Spinal cord (tissue), 10 donors: Measurements from ENCODE around the gene TMEM59L. TPM values are rescaled to one million over a fixed set of nuclear protein-coding genes. Genes with fewer than 3 reads are reported as not detected.

Source experiments
- DNase-seq, 6 donors: peaks; one replicate each; pipeline versions ENCODE4 v3.0.0 to v3.0.0-alpha.2; 2013 to 2015; ENCODE audit warnings: low spot score in 6 of 6, low read depth in 4 of 6
- H3K27ac ChIP-seq: one replicate; pipeline ENCODE4 v1.5.1; 2013; ENCODE audit warnings: low read depth, low read length, control low read depth
- H3K27me3 ChIP-seq: one replicate; pipeline ENCODE4 v1.6.1; 2013; ENCODE audit warnings: low read length; ENCODE audit not compliant: control insufficient read depth, insufficient read depth
- H3K36me3 ChIP-seq: one replicate; pipeline ENCODE4 v1.6.1; 2013; ENCODE audit warnings: low read length; ENCODE audit not compliant: control insufficient read depth, insufficient read depth
- H3K4me1 ChIP-seq: one replicate; pipeline ENCODE4 v1.6.1; 2013; ENCODE audit warnings: low read length; ENCODE audit not compliant: control insufficient read depth, insufficient read depth
- H3K4me3 ChIP-seq: one replicate; pipeline ENCODE4 v1.5.1; 2013; ENCODE audit warnings: low read depth, low read length, control low read depth
- H3K9me3 ChIP-seq: one replicate; pipeline ENCODE4 v1.6.1; 2013; ENCODE audit warnings: low read length; ENCODE audit not compliant: control insufficient read depth, insufficient read depth
- WGBS: methylation state at CpG from one replicate; pipeline ENCODE4 v1.1.5; 2013; ENCODE audit warnings: missing lambda C conversion rate; ENCODE audit not compliant: insufficient coverage; 5-methylcytosine and 5-hydroxymethylcytosine counted together
- polyA plus RNA-seq, 2 donors: library from polyadenylated mRNA; unstranded; fragments of 120-200 nt; gene quantifications; one replicate each; pipeline ENCODE4 v1.2.1, GENCODE V29; 2013; ENCODE audit not compliant: insufficient read length in 2 of 2
- total RNA-seq, 2 donors: library from RNA; depleted of rRNA in 1 of 2; stranded (reverse); fragments of 120-200 nt in 1 of 2; fragments of >200 nt in 1 of 2; gene quantifications; one replicate each; pipeline versions ENCODE4 v1.2.3 to v1.2.4, GENCODE V29; 2013 to 2014
- donor health status: healthy.

Gene TMEM59L
- total and polyA plus RNA-seq, 4 donors = 21.4 to 353 (median 186) TPM

DNA sequence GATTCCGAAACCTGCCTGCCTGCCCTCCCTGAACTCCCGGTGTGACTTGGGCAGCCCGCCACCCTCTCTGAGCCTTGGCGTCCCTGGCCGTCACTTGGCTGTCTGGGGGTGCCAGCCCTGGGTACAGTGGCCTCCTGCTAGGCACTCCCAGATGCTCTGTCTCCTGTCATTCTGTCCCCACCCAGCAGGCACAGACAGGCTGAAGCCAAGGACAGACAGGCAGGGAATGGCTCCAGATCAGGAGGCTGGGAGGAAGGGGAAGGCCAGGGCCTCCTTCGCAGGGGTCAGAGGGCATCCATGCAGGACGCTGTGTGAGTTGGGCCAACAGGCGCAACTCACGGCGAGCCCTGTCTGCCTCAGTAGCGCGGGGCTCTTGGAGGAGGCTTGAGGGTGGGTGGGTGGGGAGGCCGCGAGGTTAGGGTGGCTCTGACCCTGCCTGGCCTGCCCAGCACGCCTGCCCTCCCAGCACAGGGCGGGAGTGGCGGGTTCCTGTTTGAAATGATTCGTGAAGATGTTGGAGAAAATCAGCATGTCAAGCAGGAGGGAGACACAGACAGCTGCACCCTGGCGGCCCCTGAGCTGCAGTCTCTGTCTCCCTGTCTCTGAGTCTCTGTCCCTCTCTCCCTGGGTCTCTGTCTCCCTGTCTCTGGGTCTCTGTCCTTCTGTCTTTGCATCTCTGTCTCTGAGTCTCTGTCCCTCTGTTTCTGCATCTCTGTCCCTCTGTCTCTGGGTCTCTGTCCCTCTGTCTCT, 43.8 kb downstream of the TMEM59L start:
- Histone ChIP-seq H3K4me3 (no peak overlapping the region), H3K27me3 (no peaks in the 10 kb centered on the region), H3K36me3 (peaks cover 51% of the 10 kb centered on the region), H3K9me3 (no peaks in the 10 kb centered on the region), H3K27ac (no peak overlapping the region), H3K4me1 (peaks cover 57% of the 10 kb centered on the region)
- WGBS = 83% methylated on average over 6 of the region's 19 CpGs
- no peak for DNase-seq

DNA sequence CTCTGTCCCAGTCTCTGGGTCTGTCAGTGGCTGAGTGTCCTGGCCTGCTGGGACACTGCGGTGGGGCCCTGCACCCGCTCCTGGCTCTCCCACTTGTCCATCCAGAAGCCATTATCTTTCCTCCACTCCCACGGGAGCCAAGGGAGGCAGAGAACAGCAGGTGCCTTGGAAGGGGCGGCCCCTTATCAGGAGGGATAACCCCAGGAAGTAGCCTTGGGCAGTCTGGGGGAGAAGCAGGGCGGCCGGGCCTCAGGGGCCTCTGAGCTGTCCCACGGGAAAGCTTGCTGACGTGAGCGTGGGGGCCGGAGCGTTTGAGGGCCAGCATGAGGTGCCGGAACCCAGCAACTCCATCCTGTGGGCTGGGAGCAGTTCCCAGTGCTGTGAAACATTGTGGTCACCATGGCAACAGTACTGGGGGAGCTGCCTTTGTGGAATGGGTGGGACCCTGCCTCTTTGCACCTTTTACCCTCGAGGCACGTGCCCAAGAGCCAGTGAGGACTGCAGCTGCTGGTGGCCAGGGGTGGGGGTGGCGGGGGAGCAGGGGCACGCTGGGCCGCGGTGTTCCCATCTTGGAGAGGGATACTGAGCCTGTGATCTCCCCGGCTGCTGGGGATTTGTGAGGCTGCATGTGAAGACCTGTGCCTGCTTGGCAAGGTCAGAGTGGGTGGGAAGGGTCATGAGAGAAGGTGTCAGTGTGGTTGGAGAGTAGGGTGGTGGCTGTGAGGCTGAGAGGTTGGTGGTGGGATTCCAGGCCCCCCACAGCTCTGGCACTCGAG, 45.1 kb downstream of the TMEM59L start:
- WGBS = 20% methylated on average over 20 of the region's 20 CpGs
- H3K9me3 ChIP-seq = no peaks in the 10 kb centered on the region
- peaks cover 48% of the 10 kb centered on the region for H3K36me3 ChIP-seq
- no peak overlapping the region for H3K4me3 ChIP-seq
- H3K4me1 ChIP-seq = peaks cover 59% of the 10 kb centered on the region
- peak overlapping the region; percentile 33 for H3K27ac ChIP-seq
- no peaks in the 10 kb centered on the region for H3K27me3 ChIP-seq
- peak in 2 of 6 donors; percentile 62 to 78 for DNase-seq

DNA sequence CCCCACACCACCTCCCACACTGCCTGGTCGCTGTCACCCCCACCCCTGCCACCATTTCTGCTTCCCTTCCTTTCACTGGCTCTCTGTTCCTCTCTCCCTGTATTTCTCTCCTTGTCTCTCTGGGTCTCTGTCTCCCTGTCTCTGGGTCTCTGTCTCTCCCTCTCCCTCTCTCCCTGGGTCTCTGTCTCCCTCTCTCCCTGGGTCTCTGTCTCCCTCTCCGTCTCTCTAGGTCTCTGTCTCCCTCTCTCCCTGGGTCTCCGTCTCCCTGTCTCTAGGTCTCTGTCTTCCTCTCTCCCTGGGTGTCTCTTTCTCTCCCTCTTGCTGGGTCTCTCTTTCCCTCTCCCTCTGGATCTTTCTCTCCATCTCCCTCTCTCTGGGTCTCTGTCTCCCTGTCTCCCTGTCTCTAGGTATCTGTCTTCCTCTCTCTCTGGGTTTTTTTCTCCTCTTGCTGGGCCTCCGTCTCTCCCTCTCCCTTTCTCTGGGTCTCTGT, 45.7 kb downstream of the TMEM59L start:
- peak overlapping the region; percentile 33 for H3K27ac ChIP-seq

DNA sequence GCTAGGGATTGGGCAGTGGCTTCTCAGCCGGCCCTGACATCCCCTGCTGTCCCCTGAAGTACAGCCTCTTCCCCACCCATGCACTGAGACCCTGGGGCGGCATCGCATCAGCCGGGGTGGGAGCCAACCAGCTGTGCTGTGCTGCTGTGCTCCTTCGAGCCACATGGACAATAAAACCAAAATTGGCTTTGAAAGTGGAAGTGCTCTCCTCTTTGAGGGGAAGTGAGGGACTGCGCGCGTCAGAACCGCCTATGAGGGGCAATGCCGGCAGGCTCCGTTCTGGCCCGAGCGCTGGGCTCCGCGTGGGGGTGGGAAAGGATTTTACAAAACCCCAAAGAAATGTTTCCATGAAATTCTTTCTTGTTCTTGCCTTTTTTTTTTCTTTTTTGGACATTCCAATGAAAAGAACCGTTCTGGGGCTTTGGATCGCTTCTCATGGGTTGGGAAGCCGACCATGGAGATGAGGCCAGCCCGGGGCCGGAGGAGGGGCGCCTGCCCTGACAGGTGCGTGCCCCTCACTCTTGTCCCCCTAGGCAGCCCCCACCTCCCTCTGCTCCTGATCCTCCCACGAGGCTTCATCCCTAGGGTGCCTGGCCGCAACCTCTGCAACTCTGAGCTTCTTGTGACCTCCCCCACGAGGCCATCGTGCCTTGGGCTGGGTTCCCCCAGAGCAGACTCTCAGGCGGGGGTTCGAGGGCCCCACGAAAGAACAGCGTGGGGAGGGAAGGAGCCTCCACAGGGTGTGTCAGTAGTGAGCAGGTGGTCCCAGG, 46.8 kb downstream of the TMEM59L start:
- H3K27me3 ChIP-seq = no peaks in the 10 kb centered on the region
- H3K27ac ChIP-seq = peak overlapping the region; percentile 40
- WGBS = 67% methylated on average over 20 of the region's 30 CpGs
- H3K9me3 ChIP-seq = no peaks in the 10 kb centered on the region
- H3K4me1 ChIP-seq = peaks cover 66% of the 10 kb centered on the region
- H3K36me3 ChIP-seq = peaks cover 54% of the 10 kb centered on the region
- DNase-seq = peak in 1 of 6 donors; percentile 28
- H3K4me3 ChIP-seq = no peak overlapping the region

More for the DNA sequence above, 45.7 kb downstream of the TMEM59L start:
- no peak for DNase-seq
- Histone ChIP-seq H3K27me3 (no peaks in the 10 kb centered on the region), H3K9me3 (no peaks in the 10 kb centered on the region), H3K36me3 (peaks cover 54% of the 10 kb centered on the region), H3K4me1 (peaks cover 65% of the 10 kb centered on the region), H3K4me3 (no peak overlapping the region)
- 85% methylated on average over 4 of the region's 4 CpGs for WGBS

DNA sequence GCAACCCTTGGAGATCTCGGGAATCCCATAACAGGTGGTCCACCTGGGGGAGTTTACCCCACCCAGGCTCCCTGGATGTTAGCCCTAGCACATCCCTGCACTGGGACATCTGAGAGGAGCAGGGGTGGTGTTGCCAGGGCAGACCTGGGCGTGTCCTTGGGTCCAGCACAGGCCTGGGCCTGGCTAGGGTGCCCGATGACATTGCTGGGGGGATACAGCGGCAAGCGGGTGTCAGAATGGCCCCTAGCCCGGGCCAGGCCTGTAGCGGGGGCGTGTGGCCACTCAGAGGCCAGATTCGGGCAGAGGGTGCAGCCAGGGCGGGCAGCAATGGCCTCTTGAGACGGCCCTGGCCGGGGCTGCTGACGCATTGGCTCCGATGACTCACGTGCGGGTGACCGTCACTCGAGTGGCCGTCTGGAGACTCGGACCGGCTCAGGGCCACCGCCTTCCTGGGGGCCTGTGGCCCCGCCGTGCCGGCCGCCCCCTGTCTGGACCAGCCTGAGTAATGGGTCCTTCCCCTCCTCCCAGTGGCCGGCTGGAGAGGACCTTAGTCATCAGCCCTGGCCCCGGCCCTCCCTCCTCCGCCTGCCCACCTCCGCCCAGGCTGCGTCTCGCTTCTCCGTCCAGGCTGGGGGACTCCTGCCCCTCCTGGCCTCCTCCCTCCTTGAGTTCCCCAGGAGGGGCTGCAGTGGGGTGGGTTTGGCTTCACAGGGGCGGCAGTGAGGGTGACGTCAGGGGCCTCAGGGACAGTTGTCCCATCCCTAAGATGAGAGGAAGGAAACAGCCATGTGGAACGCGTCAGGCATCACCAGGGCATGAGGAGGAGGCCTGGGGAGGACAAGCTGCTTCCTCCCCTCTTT, 47.6 kb downstream of the TMEM59L start:
- Histone ChIP-seq H3K27me3 (no peaks in the 10 kb centered on the region), H3K9me3 (no peaks in the 10 kb centered on the region), H3K4me3 (no peak overlapping the region), H3K36me3 (peaks cover 54% of the 10 kb centered on the region), H3K4me1 (peaks cover 62% of the 10 kb centered on the region), H3K27ac (no peak overlapping the region)
- DNase-seq = no peak
- WGBS = 84% methylated on average over 31 of the region's 37 CpGs

DNA sequence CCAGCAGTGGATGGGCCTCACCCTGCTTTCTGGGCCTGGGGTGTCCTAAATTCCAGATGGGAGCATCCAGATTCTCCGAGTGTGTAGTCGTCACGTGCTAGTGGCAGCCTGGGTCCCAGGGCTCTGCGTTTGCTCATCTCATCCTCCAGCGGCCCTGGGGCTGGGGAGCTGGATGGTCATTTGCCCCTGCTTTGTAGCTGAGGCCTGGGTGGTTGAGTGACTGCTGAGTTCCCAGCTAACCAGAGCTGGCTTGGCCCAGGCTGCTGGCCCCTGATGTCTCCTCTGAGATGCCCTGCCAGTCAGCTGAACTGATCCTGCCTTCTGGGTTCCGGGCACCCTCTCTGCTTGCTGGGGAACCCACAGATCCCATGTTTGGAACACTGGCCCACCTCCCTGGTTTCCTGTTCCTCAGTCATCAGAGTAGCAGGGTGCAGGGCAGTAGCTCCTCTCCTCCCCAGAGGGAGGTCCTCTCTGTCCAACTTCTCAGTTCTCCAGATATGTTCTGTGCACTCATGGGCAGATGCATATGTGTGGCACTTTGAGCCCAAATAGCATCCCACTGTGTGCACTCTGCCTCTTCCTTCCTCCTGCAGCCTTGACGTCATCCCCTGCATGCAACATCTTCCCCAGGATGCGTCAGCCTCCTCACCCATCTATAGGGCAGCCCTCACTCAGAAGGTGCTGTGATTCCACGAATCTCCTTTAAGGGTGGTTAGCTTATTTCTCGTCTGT, 48.4 kb downstream of the TMEM59L start:
- peaks cover 58% of the 10 kb centered on the region for H3K36me3 ChIP-seq
- WGBS = 95% methylated on average over 7 of the region's 10 CpGs
- no peak overlapping the region for H3K27ac ChIP-seq
- no peak overlapping the region for H3K4me3 ChIP-seq
- peaks cover 54% of the 10 kb centered on the region for H3K4me1 ChIP-seq
- no peaks in the 10 kb centered on the region for H3K27me3 ChIP-seq
- no peaks in the 10 kb centered on the region for H3K9me3 ChIP-seq
- no peak for DNase-seq

DNA sequence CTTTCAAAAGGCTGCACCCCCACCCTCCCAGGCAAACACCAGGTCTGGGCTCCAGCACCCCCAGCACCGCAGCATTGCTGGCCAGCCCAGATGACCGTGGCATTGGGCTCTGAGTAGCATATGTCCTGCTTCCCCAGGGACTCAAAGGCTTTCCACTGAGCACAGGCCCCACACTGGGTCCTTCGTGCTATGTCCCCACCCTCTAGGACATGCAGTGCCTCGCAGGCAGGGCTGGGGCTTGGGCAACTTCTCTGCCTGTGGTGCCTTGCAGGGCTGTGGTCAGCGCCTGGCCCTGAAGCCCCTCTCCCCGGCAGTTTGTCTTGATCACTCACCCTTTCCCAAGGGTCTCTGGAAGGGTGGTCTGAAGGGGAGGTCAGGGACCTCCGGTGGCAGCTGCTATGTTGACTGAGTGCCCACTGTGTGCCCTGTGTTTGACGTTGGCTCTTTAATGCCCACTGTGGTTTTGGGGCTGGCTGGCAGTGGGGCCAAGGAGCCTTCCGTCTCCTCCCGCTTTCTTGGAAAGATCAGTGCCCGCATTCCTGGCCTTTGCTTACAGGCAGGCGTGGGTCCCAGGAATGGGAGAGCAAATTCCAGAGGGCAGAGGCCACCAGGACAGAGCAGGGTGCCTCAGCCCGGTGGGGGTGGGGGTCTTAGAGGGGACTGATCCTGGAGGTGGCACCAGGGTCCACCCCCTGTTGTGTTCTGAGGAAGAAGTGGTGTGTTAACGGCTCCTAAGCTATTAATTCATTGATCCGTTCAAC, 50.5 kb downstream of the TMEM59L start:
- Histone ChIP-seq H3K27me3 (no peaks in the 10 kb centered on the region), H3K4me1 (peaks cover 35% of the 10 kb centered on the region), H3K4me3 (no peak overlapping the region), H3K36me3 (peaks cover 76% of the 10 kb centered on the region), H3K9me3 (no peaks in the 10 kb centered on the region), H3K27ac (no peak overlapping the region)
- no peak for DNase-seq
- WGBS = 54% methylated on average over 13 of the region's 15 CpGs

DNA sequence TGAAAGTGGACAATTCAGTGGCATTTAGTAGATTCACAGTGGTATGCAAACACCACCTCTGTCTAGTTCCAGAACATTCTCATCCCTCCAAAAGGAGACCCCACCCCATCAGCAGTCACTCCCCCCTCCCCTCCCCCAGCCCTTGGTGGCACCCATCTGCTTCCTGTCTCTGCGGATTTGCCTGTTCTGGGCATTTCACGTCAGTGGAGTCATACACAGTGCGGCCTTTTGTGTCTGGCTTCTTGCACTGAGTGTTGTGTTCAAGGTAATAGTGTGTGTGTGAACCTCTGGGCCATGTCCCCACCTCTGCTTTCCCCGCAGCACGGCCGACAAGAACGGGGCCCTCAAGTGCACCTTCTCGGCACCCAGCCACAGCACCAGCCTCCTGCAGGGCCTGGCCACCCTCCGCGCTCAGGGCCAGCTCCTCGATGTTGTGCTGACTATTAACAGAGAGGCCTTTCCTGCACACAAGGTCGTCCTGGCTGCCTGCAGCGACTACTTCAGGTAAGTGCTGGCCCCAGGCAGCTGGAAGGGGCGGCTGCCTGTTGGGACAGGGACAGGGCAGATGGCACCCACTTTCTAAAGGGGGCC, 51.4 kb downstream of the TMEM59L start:
- no peaks in the 10 kb centered on the region for H3K27me3 ChIP-seq
- 82% methylated on average over 12 of the region's 14 CpGs for WGBS
- no peak for DNase-seq
- H3K4me1 ChIP-seq = peaks cover 27% of the 10 kb centered on the region
- no peak overlapping the region for H3K27ac ChIP-seq
- H3K9me3 ChIP-seq = no peaks in the 10 kb centered on the region
- peaks cover 84% of the 10 kb centered on the region for H3K36me3 ChIP-seq
- no peak overlapping the region for H3K4me3 ChIP-seq
